ENCODE results near the gene CBLB.
"Not testable (repeated sequence)": the region's sequence is repeated elsewhere in the genome, so short reads cannot be mapped to it uniquely, and the experiment has no call there.

The CBLB gene

DNA sequence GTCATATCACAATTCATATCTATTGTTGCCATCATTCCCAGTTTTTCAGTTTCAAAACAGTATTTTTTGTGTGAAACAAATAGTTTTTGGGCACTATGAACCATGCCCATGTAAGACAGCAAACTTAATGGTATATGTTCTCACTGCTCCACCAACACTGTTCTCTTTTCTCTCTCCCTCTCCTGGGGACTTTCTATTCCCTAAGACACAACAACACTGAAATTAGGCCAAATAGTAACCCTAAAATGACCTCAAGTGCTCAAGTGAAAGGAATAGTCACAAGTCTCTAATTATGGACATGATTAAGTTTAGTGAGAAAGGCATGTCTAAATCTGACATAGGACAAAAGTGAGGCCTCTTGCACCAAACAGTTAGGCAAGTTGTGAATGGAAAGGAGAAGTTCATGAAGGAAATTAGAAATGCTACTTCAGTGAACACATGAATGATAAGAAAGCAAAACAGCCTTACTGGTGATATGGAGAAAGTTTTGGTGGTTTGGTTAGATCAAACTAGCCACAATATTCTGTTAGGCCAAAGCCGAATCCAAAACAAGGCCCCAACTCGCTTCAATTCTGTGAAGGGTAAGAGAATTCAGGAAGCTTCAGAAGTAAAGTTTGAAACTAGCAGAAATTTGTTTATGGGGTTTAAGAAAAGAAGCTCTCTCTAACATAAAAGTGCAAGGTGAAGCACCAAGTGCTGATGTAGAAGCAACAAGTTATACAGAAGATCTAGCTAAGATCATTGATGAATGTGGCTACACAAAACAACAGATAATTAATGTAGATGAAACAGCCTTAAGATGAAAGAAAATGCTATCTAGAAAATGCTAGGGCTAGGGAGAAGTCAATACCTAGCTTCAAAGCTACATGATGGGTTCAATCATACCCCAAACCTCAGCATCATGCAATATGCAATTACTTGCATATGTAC is 104.2 kb downstream of the CBLB start:
- H3K27ac ChIP-seq: no peak overlapping the region
- no peak overlapping the region for H3K4me3 ChIP-seq (ENCODE audit: low read depth, low read length)
- peaks cover 2% of the 10 kb centered on the region for H3K9me3 ChIP-seq (ENCODE audit: severe bottlenecking)
- DNase-seq: no peak
- TF ChIP-seq, protein P1, sequence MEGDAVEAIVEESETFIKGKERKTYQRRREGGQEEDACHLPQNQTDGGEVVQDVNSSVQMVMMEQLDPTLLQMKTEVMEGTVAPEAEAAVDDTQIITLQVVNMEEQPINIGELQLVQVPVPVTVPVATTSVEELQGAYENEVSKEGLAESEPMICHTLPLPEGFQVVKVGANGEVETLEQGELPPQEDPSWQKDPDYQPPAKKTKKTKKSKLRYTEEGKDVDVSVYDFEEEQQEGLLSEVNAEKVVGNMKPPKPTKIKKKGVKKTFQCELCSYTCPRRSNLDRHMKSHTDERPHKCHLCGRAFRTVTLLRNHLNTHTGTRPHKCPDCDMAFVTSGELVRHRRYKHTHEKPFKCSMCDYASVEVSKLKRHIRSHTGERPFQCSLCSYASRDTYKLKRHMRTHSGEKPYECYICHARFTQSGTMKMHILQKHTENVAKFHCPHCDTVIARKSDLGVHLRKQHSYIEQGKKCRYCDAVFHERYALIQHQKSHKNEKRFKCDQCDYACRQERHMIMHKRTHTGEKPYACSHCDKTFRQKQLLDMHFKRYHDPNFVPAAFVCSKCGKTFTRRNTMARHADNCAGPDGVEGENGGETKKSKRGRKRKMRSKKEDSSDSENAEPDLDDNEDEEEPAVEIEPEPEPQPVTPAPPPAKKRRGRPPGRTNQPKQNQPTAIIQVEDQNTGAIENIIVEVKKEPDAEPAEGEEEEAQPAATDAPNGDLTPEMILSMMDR (IDR thresholded peaks at IDR 0.05; ENCODE audit: low read depth, low read length): no peak
- H3K36me3 ChIP-seq: peaks cover 5% of the 10 kb centered on the region; the same call in 1 of the 2 replicates
- H3K27me3 ChIP-seq (ENCODE audit: insufficient read depth, low read depth, severe bottlenecking): no peaks in the 10 kb centered on the region

GRCh38 chr3:105763659-105764036 is 105.2 kb downstream of the CBLB start:
- H3K4me3 ChIP-seq (ENCODE audit: low read depth, low read length): no peak overlapping the region
- peaks cover 7% of the 10 kb centered on the region for H3K9me3 ChIP-seq (ENCODE audit: severe bottlenecking)
- peaks cover 5% of the 10 kb centered on the region; the same call in 1 of the 2 replicates for H3K36me3 ChIP-seq
- DNase-seq: no peak
- TF ChIP-seq, protein P1 (IDR thresholded peaks at IDR 0.05; ENCODE audit: low read depth, low read length): no peak
- H3K27ac ChIP-seq: no peak overlapping the region
- no peaks in the 10 kb centered on the region for H3K27me3 ChIP-seq (ENCODE audit: insufficient read depth, low read depth, severe bottlenecking)

DNA sequence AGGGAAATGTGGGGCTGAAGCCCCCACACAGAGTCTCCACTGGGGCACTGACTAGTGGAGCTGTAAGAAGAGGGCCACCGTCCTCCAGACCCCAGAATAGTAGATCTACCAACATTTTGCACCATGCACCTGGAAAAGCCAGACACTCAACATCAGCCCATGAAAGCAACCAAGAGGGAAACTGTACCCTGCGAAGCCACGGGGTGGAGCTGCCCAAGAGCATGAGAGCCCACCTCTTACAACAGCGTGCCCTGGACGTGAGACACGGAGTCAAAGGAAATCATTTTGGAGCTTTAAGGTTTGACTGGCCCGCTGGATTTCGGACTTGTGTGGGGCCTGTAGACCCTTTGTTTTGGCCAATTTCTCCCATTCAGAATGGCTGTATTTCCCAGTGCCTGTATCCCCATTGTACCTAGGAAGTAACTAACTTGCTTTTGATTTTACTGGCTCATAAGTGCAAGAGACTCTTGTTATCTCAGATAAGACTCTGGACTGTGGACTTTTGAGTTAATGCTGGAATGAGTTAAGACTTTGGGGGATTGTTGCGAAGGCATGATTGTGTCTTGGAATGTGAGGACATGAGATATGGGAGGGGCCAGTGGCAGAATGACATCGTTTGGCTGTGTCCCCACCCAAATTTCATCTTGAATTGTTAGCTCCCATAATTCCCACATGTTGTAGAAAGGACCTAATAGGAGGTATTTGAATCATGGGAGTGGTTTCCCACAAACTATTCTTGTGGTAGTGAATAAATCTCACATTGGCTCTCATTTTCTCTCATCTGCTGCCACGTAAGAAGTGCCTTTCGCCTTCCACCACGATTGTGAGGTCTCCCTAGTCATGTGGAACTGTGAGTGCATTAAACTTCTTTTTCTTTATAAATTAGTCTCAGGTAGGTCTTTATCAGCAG is 105.8 kb downstream of the CBLB start:
- Histone ChIP-seq H3K36me3 (peaks cover 5% of the 10 kb centered on the region; the same call in 1 of the 2 replicates), H3K9me3 (ENCODE audit: severe bottlenecking) (peaks cover 7% of the 10 kb centered on the region), H3K27ac (no peak overlapping the region), H3K4me3 (ENCODE audit: low read depth, low read length) (no peak overlapping the region), H3K27me3 (ENCODE audit: insufficient read depth, low read depth, severe bottlenecking) (no peaks in the 10 kb centered on the region)
- TF ChIP-seq, protein P1 (IDR thresholded peaks at IDR 0.05; ENCODE audit: low read depth, low read length): no peak
- DNase-seq: no peak

- H3K36me3 ChIP-seq; H3K9me3 ChIP-seq (ENCODE audit: severe bottlenecking); H3K4me3 ChIP-seq (ENCODE audit: low read depth, low read length); H3K27ac ChIP-seq; DNase-seq; H3K27me3 ChIP-seq (ENCODE audit: insufficient read depth, low read depth, severe bottlenecking): not testable (repeated sequence)
Observed at GRCh38 chr3:105762214-105762613, 106.6 kb downstream of the CBLB start.

- H3K27me3 ChIP-seq (ENCODE audit: insufficient read depth, low read depth, severe bottlenecking): no peaks in the 10 kb centered on the region
- H3K36me3 ChIP-seq: peaks cover 5% of the 10 kb centered on the region; the same call in 1 of the 2 replicates
- DNase-seq: no peak
- TF ChIP-seq, protein P1 (IDR thresholded peaks at IDR 0.05; ENCODE audit: low read depth, low read length): no peak
- H3K9me3 ChIP-seq (ENCODE audit: severe bottlenecking): peaks cover 7% of the 10 kb centered on the region
- H3K27ac ChIP-seq: no peak overlapping the region
- H3K4me3 ChIP-seq (ENCODE audit: low read depth, low read length): no peak overlapping the region
Observed at GRCh38 chr3:105759442-105760078, 109.3 kb downstream of the CBLB start.

Measured in WERI-Rb-1 (cell line).